ENCODE results near the gene LDLRAD4.

Gene LDLRAD4

GRCh38 chr18:13241083-13241892 is 22.7 kb downstream of the LDLRAD4 start:
- DNase-seq (ENCODE audit: extremely low read depth, low read depth): no peak
- no peak for TF ChIP-seq CTCF (IDR thresholded peaks at IDR 0.05; ENCODE audit: low read depth, low read length)

GRCh38 chr18:13241893-13242175 is 23.3 kb downstream of the LDLRAD4 start:
- DNase-seq (ENCODE audit: extremely low read depth, low read depth): no peak
- no peak for TF ChIP-seq CTCF (IDR thresholded peaks at IDR 0.05; ENCODE audit: low read depth, low read length)

GRCh38 chr18:13242797-13243196 is 24.2 kb downstream of the LDLRAD4 start:
- DNase-seq (ENCODE audit: extremely low read depth, low read depth): no peak
- no peak for TF ChIP-seq CTCF (IDR thresholded peaks at IDR 0.05; ENCODE audit: low read depth, low read length)

GRCh38 chr18:13243363-13243762 is 24.8 kb downstream of the LDLRAD4 start:
- no peak for DNase-seq (ENCODE audit: extremely low read depth, low read depth)
- no peak for TF ChIP-seq CTCF (IDR thresholded peaks at IDR 0.05; ENCODE audit: low read depth, low read length)

- TF ChIP-seq CTCF (IDR thresholded peaks at IDR 0.05; ENCODE audit: low read depth, low read length): no peak
- DNase-seq (ENCODE audit: extremely low read depth, low read depth): no peak
Measured at GRCh38 chr18:13244135-13244534, 25.6 kb downstream of the LDLRAD4 start.

GRCh38 chr18:13245481-13246000 is 27.0 kb downstream of the LDLRAD4 start:
- no peak for DNase-seq (ENCODE audit: extremely low read depth, low read depth)
- no peak for TF ChIP-seq CTCF (IDR thresholded peaks at IDR 0.05; ENCODE audit: low read depth, low read length)

GRCh38 chr18:13246121-13246520 is 27.6 kb downstream of the LDLRAD4 start:
- TF ChIP-seq CTCF (IDR thresholded peaks at IDR 0.05; ENCODE audit: low read depth, low read length): no peak
- DNase-seq (ENCODE audit: extremely low read depth, low read depth): no peak
